Small intestine (tissue), 4 donors: ENCODE data around the gene CAVIN1. TPM values are rescaled to one million over a fixed set of nuclear protein-coding genes. Genes with fewer than 3 reads are reported as not detected.

ENCODE experiments used
- polyA plus RNA-seq, 4 donors: library from polyadenylated mRNA; stranded (reverse) in 3 of 4; unstranded in 1 of 4; fragments of 200-250 nt in 3 of 4; fragments of 120-200 nt in 1 of 4; gene quantifications; one replicate each; pipeline versions ENCODE4 v1.2.1 to v1.2.3, GENCODE V29; 2013
- donor health status: healthy with polysubstance abuse.
- donor health status: Bipolar disorder and iron deficiency.
- donor health status: healthy.

CAVIN1 gene
- polyA plus RNA-seq, 4 donors = 2.7 to 81.0 (median 16.3) TPM

Other genes starting within 250 kb of the CAVIN1 start
- gene KCNH4, start 242.1 kb downstream of the CAVIN1 start, polyA plus RNA-seq = under 1 TPM in 2 of 4 donors, not detected in 2; 0.18 to 0.22 TPM
- not detected for gene HCRT, start 237.8 kb downstream of the CAVIN1 start, polyA plus RNA-seq
- gene GHDC, start 228.8 kb downstream of the CAVIN1 start, polyA plus RNA-seq = 10 to 100 TPM; 10.5 to 35.1 (median 20.3) TPM
- gene STAT5B, start 146.9 kb downstream of the CAVIN1 start, polyA plus RNA-seq = 10 to 100 TPM; 13.4 to 53.6 (median 20.1) TPM
- gene STAT5A, start 134.8 kb downstream of the CAVIN1 start, polyA plus RNA-seq = 10 to 100 TPM in 3 of 4 donors, 1 to 10 TPM in 1; 2.7 to 18.3 (median 12.1) TPM
- gene STAT3, start 34.8 kb downstream of the CAVIN1 start, polyA plus RNA-seq = 100 to 1,000 TPM in 1 of 4 donors, 10 to 100 TPM in 3; 49.0 to 132 (median 66.1) TPM
- gene ATP6V0A1, start 35.6 kb upstream of the CAVIN1 start, polyA plus RNA-seq = 100 to 1,000 TPM in 1 of 4 donors, 10 to 100 TPM in 3; 38.7 to 125 (median 69.2) TPM
- gene NAGLU, start 113.0 kb upstream of the CAVIN1 start, polyA plus RNA-seq = 10 to 100 TPM; 25.3 to 47.0 (median 32.7) TPM
- gene HSD17B1, start 129.7 kb upstream of the CAVIN1 start, polyA plus RNA-seq = 1 to 10 TPM; 2.0 to 2.7 (median 2.3) TPM
- 100 to 1,000 TPM in 2 of 4 donors, 10 to 100 TPM in 2; 72.6 to 153 (median 101) TPM for gene COASY, start 138.9 kb upstream of the CAVIN1 start, polyA plus RNA-seq
- gene MLX, start 143.8 kb upstream of the CAVIN1 start, polyA plus RNA-seq = 100 to 1,000 TPM in 2 of 4 donors, 10 to 100 TPM in 2; 46.5 to 144 (median 89.4) TPM
- 1 to 10 TPM in 3 of 4 donors, under 1 TPM in 1; 0.89 to 5.7 (median 3.5) TPM for gene PSMC3IP, start 154.5 kb upstream of the CAVIN1 start, polyA plus RNA-seq
- gene RETREG3, start 186.1 kb upstream of the CAVIN1 start, polyA plus RNA-seq = 10 to 100 TPM in 3 of 4 donors, 1 to 10 TPM in 1; 8.4 to 42.3 (median 17.0) TPM
- 10 to 100 TPM; 22.8 to 43.3 (median 33.3) TPM for gene TUBG1, start 186.4 kb upstream of the CAVIN1 start, polyA plus RNA-seq
- 10 to 100 TPM in 1 of 4 donors, 1 to 10 TPM in 3; 1.3 to 15.4 (median 4.9) TPM for gene TUBG2, start 236.0 kb upstream of the CAVIN1 start, polyA plus RNA-seq